Naive B cell (primary cell): ENCODE measurements around the gene KCNQ1. TPM values are rescaled to one million over a fixed set of nuclear protein-coding genes. Genes with fewer than 3 reads are reported as not detected.
A peak's percentile ranks its signal among the peaks of the same experiment; 100 is the strongest.

Experiments
- ATAC-seq, 2 donors: fragments of 150-1000 bp; cut with Tn5 transposase; 2 replicates each; pipeline ENCODE4 v1.10.0; 2021; ENCODE audit warnings: low read depth in 2 of 2, mild to moderate bottlenecking in 2 of 2, moderate library complexity in 2 of 2
- DNase-seq: peaks from one replicate; pipeline ENCODE4 v3.0.0; 2022
- H3K27ac Mint-ChIP-seq, 6 donors: one replicate each; pipeline ENCODE4 v1.8.0; 2020 to 2022; ENCODE audit warnings: mild to moderate bottlenecking in 6 of 6, mixed read lengths in 6 of 6, moderate library complexity in 5 of 6, inconsistent platforms in 2 of 6
- H3K27me3 Mint-ChIP-seq, 3 donors: one replicate each; pipeline ENCODE4 v1.8.0; 2021 to 2022; ENCODE audit warnings: mixed read lengths in 3 of 3, mild to moderate bottlenecking in 1 of 3
- H3K36me3 Mint-ChIP-seq, 2 donors: one replicate each; pipeline ENCODE4 v1.8.0; 2020 to 2022; ENCODE audit warnings: mixed read lengths in 2 of 2, inconsistent platforms in 1 of 2, mild to moderate bottlenecking in 1 of 2
- H3K4me1 Mint-ChIP-seq, 3 donors: one replicate each; pipeline ENCODE4 v1.8.0; 2020 to 2022; ENCODE audit warnings: mixed read lengths in 3 of 3, inconsistent platforms in 1 of 3, mild to moderate bottlenecking in 1 of 3, moderate library complexity in 1 of 3
- H3K4me3 Mint-ChIP-seq, 8 donors: one replicate each; pipeline ENCODE4 v1.8.0; 2020 to 2022; ENCODE audit warnings: mild to moderate bottlenecking in 8 of 8, mixed read lengths in 8 of 8, moderate library complexity in 8 of 8, inconsistent platforms in 2 of 8
- H3K9me3 Mint-ChIP-seq, 7 donors: one replicate each; pipeline ENCODE4 v1.8.0; 2020 to 2022; ENCODE audit warnings: mixed read lengths in 7 of 7, mild to moderate bottlenecking in 5 of 7, inconsistent platforms in 2 of 7, moderate library complexity in 1 of 7
- polyA plus RNA-seq, 6 donors: library from polyadenylated mRNA; unstranded; fragments of 300-500 nt; fragmentation: Illumina TruSeq; gene quantifications; one replicate each; pipeline ENCODE4 v1.2.3, GENCODE V29; 2021; ENCODE audit warnings: low read depth in 6 of 6

Gene KCNQ1
- polyA plus RNA-seq, 6 donors from 2014 or later, result 9.3 to 22.6 (median 10.3) TPM

DNA sequence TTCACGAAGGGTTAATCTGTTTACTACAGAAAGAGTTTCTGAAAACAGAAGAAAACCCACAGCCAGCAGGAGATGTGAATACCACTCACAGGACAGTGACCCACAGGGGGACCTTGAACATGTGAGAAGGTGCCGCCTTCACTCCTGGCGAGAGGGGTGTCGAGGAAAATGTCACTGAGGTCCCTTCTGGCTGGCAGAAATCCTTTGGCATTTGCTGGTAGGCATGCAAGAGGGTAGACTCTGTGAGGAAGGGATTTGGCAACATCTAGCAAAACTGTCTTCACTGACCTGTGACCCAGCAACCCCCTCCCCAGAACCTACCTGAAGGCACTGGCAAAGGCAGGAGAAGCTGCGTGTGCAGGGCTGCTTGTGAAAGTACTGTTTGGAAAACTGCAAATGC is 8.6 kb downstream of the KCNQ1 start:
- no peak overlapping the region for H3K27ac Mint-ChIP-seq
- no peak for ATAC-seq
- no peak overlapping the region for H3K4me3 Mint-ChIP-seq
- H3K9me3 Mint-ChIP-seq, result peaks cover 0 to 4% (median 0%) of the 10 kb centered on the region in 7 donors
- peaks cover 0 to 4% (median 0%) of the 10 kb centered on the region in 3 donors for H3K27me3 Mint-ChIP-seq
- no peak for DNase-seq
- H3K4me1 Mint-ChIP-seq, result peaks cover 4 to 7% (median 7%) of the 10 kb centered on the region in 3 donors
- H3K36me3 Mint-ChIP-seq, result no peaks in the 10 kb centered on the region

DNA sequence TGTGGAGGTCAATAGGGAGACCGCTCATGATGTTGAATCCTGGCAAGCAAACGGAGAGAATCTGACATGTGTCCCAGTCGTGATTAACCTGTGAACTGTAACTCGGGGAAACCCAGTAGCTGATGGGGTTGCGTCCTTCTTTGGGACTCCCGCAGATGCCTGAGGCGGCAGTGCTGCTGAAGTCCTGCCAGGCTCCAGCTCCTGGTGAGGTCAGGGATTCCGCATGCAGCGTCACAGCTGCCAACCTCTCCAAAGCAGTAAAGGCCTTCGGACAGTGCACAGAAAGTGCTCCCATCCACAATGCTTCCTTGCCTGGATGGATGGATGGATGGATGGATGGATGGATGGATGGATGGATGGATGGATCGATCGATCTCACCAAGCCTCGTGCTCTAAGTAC is 13.5 kb downstream of the KCNQ1 start:
- Mint-ChIP-seq H3K4me3 (no peak overlapping the region), H3K27me3 (no peaks in the 10 kb centered on the region), H3K9me3 (peaks cover 0 to 4% (median 0%) of the 10 kb centered on the region in 7 donors), H3K4me1 (peaks cover 9 to 32% (median 20%) of the 10 kb centered on the region in 3 donors), H3K36me3 (no peaks in the 10 kb centered on the region), H3K27ac (no peak overlapping the region)
- ATAC-seq (no peak), DNase-seq (no peak)

GRCh38 chr11:2459016-2459725 is 14.4 kb downstream of the KCNQ1 start:
- H3K4me3 Mint-ChIP-seq, result peak overlapping the region in 2 of 8 donors; percentile 35 to 44
- ATAC-seq (no peak), DNase-seq (no peak)
- H3K9me3 Mint-ChIP-seq, result no peaks in the 10 kb centered on the region
- no peak overlapping the region for H3K27ac Mint-ChIP-seq
- peaks cover 15 to 38% (median 26%) of the 10 kb centered on the region in 3 donors for H3K4me1 Mint-ChIP-seq
- H3K27me3 Mint-ChIP-seq, result no peaks in the 10 kb centered on the region
- H3K36me3 Mint-ChIP-seq, result no peaks in the 10 kb centered on the region

DNA sequence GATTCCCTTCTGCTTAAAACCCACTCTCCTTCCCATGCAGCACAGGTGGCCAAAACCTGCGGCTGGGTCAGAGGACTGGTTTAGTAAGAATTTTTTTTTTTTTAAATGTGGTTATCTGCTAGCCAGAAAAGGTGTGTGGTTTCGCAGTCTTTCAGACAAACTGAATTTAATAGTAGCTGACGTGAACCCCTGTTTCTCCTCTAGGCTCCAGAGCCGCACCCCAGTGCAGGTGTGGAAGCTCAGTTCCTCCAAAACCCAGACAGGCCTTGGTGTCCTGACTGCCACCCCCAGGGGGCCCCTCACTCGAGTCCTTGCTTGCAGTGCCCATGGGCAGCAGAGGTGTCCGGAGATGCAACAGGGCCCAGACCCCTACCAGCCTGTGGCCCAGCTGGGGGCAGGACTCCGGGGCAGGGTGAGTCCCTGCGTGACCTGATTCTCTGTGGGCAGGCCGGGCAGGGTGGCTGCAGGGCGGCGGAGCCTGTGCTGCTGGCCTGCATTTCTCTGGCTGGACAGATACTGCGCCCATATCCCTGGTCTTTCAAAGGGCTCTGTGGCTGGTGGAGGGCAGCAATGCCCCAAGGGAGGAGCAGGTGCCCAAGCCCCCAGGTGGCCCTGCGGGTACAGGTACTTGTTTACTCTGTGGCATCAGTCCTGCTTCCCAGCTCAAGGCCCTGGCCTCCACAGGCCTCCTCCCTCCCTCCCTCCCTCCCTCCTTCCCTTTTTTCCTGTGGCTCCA is 15.2 kb downstream of the KCNQ1 start:
- DNase-seq (no peak), ATAC-seq (peak in 1 of 2 donors; percentile 44)
- H3K36me3 Mint-ChIP-seq, result no peaks in the 10 kb centered on the region
- H3K27me3 Mint-ChIP-seq, result no peaks in the 10 kb centered on the region
- H3K9me3 Mint-ChIP-seq, result no peaks in the 10 kb centered on the region
- peaks cover 21 to 42% (median 32%) of the 10 kb centered on the region in 3 donors for H3K4me1 Mint-ChIP-seq
- H3K27ac Mint-ChIP-seq, result peak overlapping the region in 1 of 6 donors; percentile 53
- H3K4me3 Mint-ChIP-seq, result no peak overlapping the region

- Mint-ChIP-seq H3K9me3 (no peaks in the 10 kb centered on the region), H3K27ac (peak overlapping the region in 1 of 6 donors; percentile 69), H3K36me3 (no peaks in the 10 kb centered on the region), H3K4me1 (peaks cover 23 to 45% (median 34%) of the 10 kb centered on the region in 3 donors), H3K27me3 (no peaks in the 10 kb centered on the region), H3K4me3 (peak overlapping the region in 1 of 8 donors; percentile 71)
- DNase-seq (no peak), ATAC-seq (no peak)
These were observed 15.9 kb downstream of the KCNQ1 start for GRCh38 chr11:2460540-2461252.

- Mint-ChIP-seq H3K27me3 (no peaks in the 10 kb centered on the region), H3K27ac (peak overlapping the region in 2 of 6 donors; percentile 7 to 42), H3K4me3 (peak overlapping the region in 2 of 8 donors; percentile 71 to 75), H3K4me1 (peaks cover 27 to 52% (median 41%) of the 10 kb centered on the region in 3 donors), H3K9me3 (no peaks in the 10 kb centered on the region), H3K36me3 (no peaks in the 10 kb centered on the region)
- DNase-seq (no peak), ATAC-seq (no peak)
These were observed 16.6 kb downstream of the KCNQ1 start for GRCh38 chr11:2461253-2461955.

- no peaks in the 10 kb centered on the region for H3K36me3 Mint-ChIP-seq
- H3K27ac Mint-ChIP-seq, result peak overlapping the region in 3 of 6 donors; percentile 28 to 49 (median 42)
- no peaks in the 10 kb centered on the region for H3K27me3 Mint-ChIP-seq
- DNase-seq (no peak), ATAC-seq (no peak)
- peak overlapping the region in 4 of 8 donors; percentile 5 to 75 (median 27) for H3K4me3 Mint-ChIP-seq
- no peaks in the 10 kb centered on the region for H3K9me3 Mint-ChIP-seq
- peaks cover 32 to 58% (median 48%) of the 10 kb centered on the region in 3 donors for H3K4me1 Mint-ChIP-seq
These were observed 17.2 kb downstream of the KCNQ1 start for GRCh38 chr11:2461956-2462542.

GRCh38 chr11:2462543-2462985 is 17.8 kb downstream of the KCNQ1 start:
- peaks cover 33 to 63% (median 53%) of the 10 kb centered on the region in 3 donors for H3K4me1 Mint-ChIP-seq
- no peaks in the 10 kb centered on the region for H3K36me3 Mint-ChIP-seq
- no peak for ATAC-seq
- H3K4me3 Mint-ChIP-seq, result peak overlapping the region in 2 of 8 donors; percentile 5 to 44
- peak overlapping the region in 1 of 6 donors; percentile 49 for H3K27ac Mint-ChIP-seq
- no peaks in the 10 kb centered on the region for H3K9me3 Mint-ChIP-seq
- DNase-seq, result no peak
- no peaks in the 10 kb centered on the region for H3K27me3 Mint-ChIP-seq

DNA sequence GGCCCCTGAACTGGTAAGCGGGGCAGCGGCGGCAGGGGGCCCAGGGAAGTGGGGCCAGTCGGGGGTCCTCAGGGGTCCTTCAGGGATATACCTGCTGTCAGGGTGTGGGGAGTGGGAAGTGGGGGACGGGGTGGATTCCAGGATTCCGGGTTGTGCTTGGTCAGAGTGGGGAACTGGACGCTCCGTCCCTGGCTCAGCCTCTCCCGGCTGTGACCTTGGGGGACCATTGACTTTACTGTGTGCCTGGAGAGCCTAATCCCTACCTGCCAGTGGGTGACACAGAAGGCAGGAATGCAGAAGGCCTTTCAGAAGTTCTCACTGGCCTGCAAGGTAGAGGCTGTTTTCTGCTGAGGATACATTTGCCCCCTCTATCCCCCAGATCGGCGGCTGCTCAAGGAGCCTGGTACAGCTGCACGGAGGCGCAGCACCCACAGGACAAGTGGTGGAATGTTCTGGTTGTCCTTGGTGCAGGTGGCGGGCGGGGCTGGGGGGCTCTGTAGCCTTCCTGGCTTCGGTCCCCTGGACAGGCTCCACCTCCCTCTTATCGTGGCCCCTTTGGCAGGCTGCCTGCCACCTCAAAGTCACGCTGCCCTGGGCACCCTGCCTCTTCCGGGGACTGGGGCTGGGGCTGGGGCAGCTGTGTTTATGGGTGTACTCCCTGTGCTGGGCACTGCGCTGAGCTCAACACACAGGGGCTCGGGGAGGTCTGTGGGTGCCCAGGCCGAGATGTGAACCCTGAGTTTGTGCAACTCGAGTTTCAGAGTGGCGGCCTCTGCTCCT is 18.4 kb downstream of the KCNQ1 start:
- H3K27ac Mint-ChIP-seq, result peak overlapping the region in 4 of 6 donors; percentile 29 to 79 (median 64)
- peak; percentile 41 for DNase-seq
- H3K4me3 Mint-ChIP-seq, result peak overlapping the region in 6 of 8 donors; percentile 15 to 62 (median 49)
- no peaks in the 10 kb centered on the region for H3K27me3 Mint-ChIP-seq
- peak; percentile 63 to 69 for ATAC-seq
- peaks cover 33 to 67% (median 54%) of the 10 kb centered on the region in 3 donors for H3K4me1 Mint-ChIP-seq
- H3K9me3 Mint-ChIP-seq, result no peaks in the 10 kb centered on the region
- H3K36me3 Mint-ChIP-seq, result no peaks in the 10 kb centered on the region

DNA sequence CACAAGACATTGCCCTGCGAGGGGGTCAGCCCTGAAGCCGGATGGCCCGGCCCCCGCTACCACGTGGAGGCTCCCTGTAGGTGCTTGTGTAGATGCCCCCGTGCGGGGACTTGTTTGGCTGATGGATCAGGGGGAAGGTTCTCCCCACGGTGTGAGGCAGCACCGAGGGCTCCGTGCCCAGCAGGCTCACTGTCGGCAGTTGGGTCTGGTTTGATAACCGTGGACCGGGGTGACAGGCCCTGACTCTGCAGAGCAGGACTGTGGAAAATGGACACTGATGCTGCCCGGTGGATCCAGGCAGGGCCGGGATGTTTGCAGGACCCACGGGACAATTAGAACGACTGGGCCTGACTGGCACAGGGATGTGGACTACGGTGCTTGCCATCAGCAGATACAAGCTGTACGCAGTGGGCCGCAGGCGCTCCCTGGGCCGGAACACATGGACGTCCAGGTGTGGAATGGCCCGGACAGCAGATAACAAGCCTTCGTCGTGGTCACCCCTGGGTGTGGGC is 19.0 kb downstream of the KCNQ1 start:
- no peaks in the 10 kb centered on the region for H3K36me3 Mint-ChIP-seq
- no peak for ATAC-seq
- peaks cover 30 to 62% (median 54%) of the 10 kb centered on the region in 3 donors for H3K4me1 Mint-ChIP-seq
- H3K27me3 Mint-ChIP-seq, result no peaks in the 10 kb centered on the region
- peak overlapping the region in 1 of 6 donors; percentile 39 for H3K27ac Mint-ChIP-seq
- no peak for DNase-seq
- peak overlapping the region in 4 of 8 donors; percentile 15 to 62 (median 49) for H3K4me3 Mint-ChIP-seq
- no peaks in the 10 kb centered on the region for H3K9me3 Mint-ChIP-seq

DNA sequence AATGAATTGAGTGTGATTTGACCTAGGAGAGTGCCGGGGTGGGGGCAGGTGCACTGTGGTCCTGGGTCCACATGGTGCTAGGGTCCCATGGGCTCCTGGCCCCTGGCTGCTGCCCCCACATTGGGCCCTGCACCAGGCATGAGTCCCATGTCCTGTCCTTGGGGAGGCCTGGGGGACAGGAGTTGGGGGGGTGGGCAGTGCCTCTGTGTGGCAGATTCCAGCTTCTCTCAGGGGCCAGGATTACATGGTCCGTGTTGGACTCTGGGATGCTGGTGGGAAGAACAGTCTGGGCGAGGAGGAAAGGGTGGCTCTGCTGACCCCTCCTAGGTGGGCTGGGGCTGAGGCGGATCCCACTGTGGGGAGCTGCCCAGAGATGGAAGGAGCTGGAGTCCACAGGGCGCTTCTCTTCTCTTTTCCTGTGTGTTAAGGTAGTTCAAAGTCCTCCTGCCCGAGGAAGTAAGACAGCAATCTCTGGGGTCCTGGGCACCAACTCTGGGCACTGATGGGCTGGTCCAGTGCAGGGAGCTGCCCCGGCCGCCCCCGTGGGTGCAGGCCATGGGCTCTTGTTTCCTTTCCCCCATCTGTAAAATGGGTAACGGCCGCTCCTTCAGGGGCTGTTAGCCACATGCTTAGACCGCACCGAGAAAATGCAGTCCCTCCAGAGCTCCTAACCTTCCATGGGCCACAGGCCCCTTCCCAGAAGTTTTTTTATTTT is 19.8 kb downstream of the KCNQ1 start:
- ATAC-seq (no peak), DNase-seq (no peak)
- Mint-ChIP-seq H3K4me3 (peak overlapping the region in 4 of 8 donors; percentile 0 to 56 (median 34)), H3K27ac (no peak overlapping the region), H3K36me3 (no peaks in the 10 kb centered on the region), H3K27me3 (no peaks in the 10 kb centered on the region), H3K4me1 (peaks cover 30 to 56% (median 54%) of the 10 kb centered on the region in 3 donors), H3K9me3 (no peaks in the 10 kb centered on the region)
